Omental fat pad (tissue), 4 donors: ENCODE measurements around the gene ZNF414. TPM values are rescaled to one million over a fixed set of nuclear protein-coding genes. Genes with fewer than 3 reads are reported as not detected.

Experiments used
- ATAC-seq: fragments of 150-250 bp; one replicate; pipeline ENCODE4 v1.9.1; 2016; ENCODE audit warnings: mild to moderate bottlenecking, moderate library complexity; ENCODE audit not compliant: low FRiP score
- DNase-seq: peaks from one replicate; pipeline ENCODE4 v3.0.0-alpha.2; 2019; ENCODE audit warnings: low spot score
- CTCF ChIP-seq, 3 donors: fragments of 450-650 bp; IDR thresholded peaks; one replicate each; pipeline ENCODE4 v1.5.1; 2016 to 2017; ENCODE audit warnings: antibody characterized with exemption in 3 of 3, mild to moderate bottlenecking in 3 of 3, moderate library complexity in 2 of 3
- total RNA-seq, 4 donors: library from RNA; depleted of rRNA; stranded (reverse); fragments of >200 nt; gene quantifications; one replicate each; pipeline ENCODE4 v1.1.0, GENCODE V29; 2016

Gene ZNF414
- total RNA-seq, 4 donors from 2014 or later = 4.6 to 7.8 (median 7.4) TPM

- ATAC-seq = no peak
- no peak for TF ChIP-seq CTCF (IDR thresholded peaks at IDR 0.05)
- no peak for DNase-seq
These were observed 37.4 kb downstream of the ZNF414 start for GRCh38 chr19:8476524-8476923.

- DNase-seq (no peak), ATAC-seq (no peak)
- no peak for TF ChIP-seq CTCF (IDR thresholded peaks at IDR 0.05)
These were observed 39.0 kb downstream of the ZNF414 start for GRCh38 chr19:8475005-8475404.

DNA sequence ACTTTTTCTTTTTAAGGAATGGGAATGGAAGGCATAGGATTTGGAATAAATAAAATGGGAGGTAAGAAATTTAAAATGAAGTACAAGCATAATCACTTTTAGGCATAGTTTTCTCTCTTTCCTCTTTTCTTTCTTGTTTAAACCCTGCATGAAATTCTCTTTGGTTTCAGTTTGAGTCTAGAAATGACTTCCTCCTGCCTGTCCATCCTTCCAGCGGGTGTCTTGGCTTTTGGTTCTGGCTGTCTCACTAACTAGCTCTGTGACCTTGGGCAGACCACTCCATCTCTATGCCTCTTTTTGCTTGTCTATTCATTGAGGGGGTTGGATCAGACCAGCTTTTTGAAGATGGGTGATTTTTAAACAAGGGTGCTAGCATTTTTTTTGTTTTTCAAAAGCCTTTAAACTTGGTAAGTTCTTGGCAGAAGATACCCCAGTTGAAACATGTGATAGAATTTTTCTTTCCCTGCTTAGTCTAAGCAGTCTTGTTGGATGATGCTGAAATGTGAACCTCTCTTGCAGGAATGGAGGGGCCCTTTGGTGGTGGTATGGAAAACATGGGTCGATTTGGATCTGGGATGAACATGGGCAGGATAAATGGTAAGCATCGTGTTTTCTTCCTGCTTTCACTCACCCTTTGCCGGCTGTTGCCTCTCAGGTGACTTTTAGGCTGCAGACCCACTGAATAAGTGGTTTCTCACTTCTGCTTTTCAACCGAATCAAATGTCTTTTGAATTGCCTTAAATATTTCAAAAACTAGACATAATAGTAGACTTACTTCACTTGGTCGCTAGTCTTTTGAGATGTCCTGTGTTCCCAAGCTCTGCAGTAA is 40.1 kb downstream of the ZNF414 start:
- no peak for TF ChIP-seq CTCF (IDR thresholded peaks at IDR 0.05)
- ATAC-seq (no peak), DNase-seq (no peak)

DNA sequence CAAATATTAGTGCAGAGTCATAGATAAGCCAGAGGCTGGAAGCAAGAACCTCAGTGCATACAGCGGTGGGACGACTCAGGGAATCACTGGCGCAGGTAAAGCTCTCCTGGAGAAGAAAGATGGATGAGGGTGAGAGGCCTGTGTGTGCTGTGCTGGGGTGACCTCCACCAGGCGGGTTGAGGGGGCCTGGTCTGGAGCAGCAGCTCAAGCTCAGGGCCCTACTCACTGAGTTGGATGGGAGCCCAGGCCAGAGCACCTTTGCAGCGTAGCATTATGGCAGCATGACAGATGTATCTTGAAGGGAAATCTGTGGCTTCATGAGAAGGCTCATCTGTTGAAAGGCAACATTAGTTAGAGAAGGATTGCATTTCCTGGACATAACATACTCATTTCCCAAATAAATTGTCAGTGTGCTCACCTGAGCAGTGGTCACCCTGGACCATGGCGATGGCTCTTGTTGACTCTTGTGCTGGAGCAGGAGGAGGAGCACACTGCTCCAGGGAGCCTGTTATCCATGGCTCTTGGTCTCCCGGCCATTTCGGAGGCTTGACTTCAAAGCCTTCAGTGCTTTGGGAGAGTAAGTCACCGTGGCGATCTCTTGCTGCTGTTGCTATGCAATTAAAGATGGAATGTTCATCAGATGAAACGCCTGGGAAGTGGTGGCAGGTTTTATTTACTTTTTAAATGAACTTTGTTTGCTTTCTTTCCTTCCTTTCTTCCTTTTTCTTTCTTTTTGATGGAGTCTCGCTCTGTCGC is 44.2 kb downstream of the ZNF414 start:
- no peak for DNase-seq
- no peak for ATAC-seq
- TF ChIP-seq CTCF (IDR thresholded peaks at IDR 0.05) = no peak

DNA sequence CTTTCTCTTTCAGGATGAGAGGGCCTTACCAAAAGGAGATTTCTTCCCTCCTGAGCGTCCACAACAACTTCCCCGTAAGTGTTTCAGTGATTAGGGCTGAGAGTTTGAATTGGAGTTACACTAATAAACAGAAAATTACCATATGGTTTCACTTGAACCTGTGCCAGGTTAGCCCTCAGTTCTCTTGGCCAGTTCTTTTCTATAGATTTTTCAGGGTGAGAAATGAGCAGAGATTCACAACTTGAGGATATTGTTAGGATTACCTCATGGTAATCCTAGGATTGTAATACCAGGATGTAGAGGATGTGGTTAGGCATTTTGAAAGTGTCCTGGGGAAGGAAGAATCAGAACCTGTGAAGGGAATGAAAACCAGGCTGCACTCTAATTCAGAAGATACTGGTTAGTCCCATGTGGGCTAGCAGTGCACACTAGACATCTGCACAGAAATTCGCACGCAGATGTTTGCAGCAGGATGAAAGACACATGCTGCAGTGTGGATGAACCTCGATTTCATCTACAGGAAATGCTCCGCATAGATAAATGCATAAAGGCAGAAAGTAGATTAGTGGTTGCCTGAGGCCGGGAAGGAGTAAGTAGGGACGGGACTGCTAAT is 45.1 kb downstream of the ZNF414 start:
- TF ChIP-seq CTCF (IDR thresholded peaks at IDR 0.05) = no peak
- ATAC-seq = no peak

GRCh38 chr19:8468124-8468523 is 45.8 kb downstream of the ZNF414 start:
- no peak for DNase-seq
- no peak for ATAC-seq
- no peak for TF ChIP-seq CTCF (IDR thresholded peaks at IDR 0.05)

More for the DNA sequence above, 45.1 kb downstream of the ZNF414 start:
- DNase-seq = no peak
